Measurements from ENCODE around the gene KLF12.

GRCh38 chr13:74117207-74117705 lies 16.9 kb downstream of the KLF12 start:
- no peak for TF ChIP-seq SUZ12 (IDR thresholded peaks at IDR 0.05; ENCODE audit: extremely low read depth, insufficient read depth, insufficient read length)
- TF ChIP-seq YY1 (IDR thresholded peaks at IDR 0.05; ENCODE audit: insufficient read depth, insufficient read length): no peak
- TF ChIP-seq ZNF274 (IDR thresholded peaks at IDR 0.05; ENCODE audit: low read depth, low read length): no peak
